PFSK-1 (cell line): ENCODE data around the gene ELOVL4.

Source experiments
- POLR2AphosphoS5 ChIP-seq: IDR thresholded peaks from 2 replicates; pipeline ENCODE4 v1.6.1; 2012; ENCODE audit warnings: low read depth, mild to moderate bottlenecking, control low read depth, low read length, moderate library complexity
- REST ChIP-seq, 2 experiments: IDR thresholded peaks; 2 replicates each; pipeline versions ENCODE4 v1.6.1 to v1.8.0; 2011 to 2012; ENCODE audit warnings: low read depth in 2 of 2, low read length in 2 of 2, control low read depth in 1 of 2, inconsistent platforms in 1 of 2, mild to moderate bottlenecking in 1 of 2, moderate library complexity in 1 of 2; ENCODE audit not compliant: insufficient read depth in 1 of 2
- SIN3A ChIP-seq: IDR thresholded peaks from 2 replicates; pipeline ENCODE4 v1.6.1; 2012; ENCODE audit warnings: mild to moderate bottlenecking, low read length, moderate library complexity, borderline replicate concordance; ENCODE audit not compliant: insufficient read depth
- TAF1 ChIP-seq: IDR thresholded peaks from 2 replicates; pipeline ENCODE4 v1.6.1; 2012; ENCODE audit warnings: low read length, control low read depth, borderline replicate concordance; ENCODE audit not compliant: insufficient read depth

GRCh38 chr6:79984261-79984660 is 36.9 kb upstream of the ELOVL4 start:
- TF ChIP-seq REST (IDR thresholded peaks at IDR 0.05; ENCODE audit: insufficient read depth in 1 of 2, low read depth in 2 of 2, low read length in 2 of 2) (no peak), POLR2AphosphoS5 (no peak), SIN3A (no peak), TAF1 (no peak)
